Measurements from ENCODE around the gene CSAD. TPM values are rescaled to one million over a fixed set of nuclear protein-coding genes. Genes with fewer than 3 reads are reported as not detected.

CSAD gene
- total and polyA plus RNA-seq, 2 of the 13 experiments (the other 11 are each of a cell fraction or from before 2014, with no cell fraction given), result 7.2 to 23.5 TPM

- no peak for TF ChIP-seq GRHL1 (CRISPR knock-in tag; conservative IDR thresholded peaks at IDR 0.05)
- TF ChIP-seq POGZ (CRISPR knock-in tag; IDR thresholded peaks at IDR 0.05), result no peak
- TF ChIP-seq HNF4A (CRISPR knock-in tag; IDR thresholded peaks at IDR 0.05), result peak; percentile 68
- TF ChIP-seq SIN3A (IDR thresholded peaks at IDR 0.05; ENCODE audit: borderline replicate concordance, low read depth, low read length), result no peak
- 0 out of 2 replicates have a peak, but pooled peaks have one; percentile 9 for TF ChIP-seq ZNF644 (CRISPR knock-in tag; IDR thresholded peaks at IDR 0.05; ENCODE audit: low read depth)
- no peak for TF ChIP-seq NR2C2 (CRISPR knock-in tag; IDR thresholded peaks at IDR 0.05; ENCODE audit: borderline replicate concordance)
- TF ChIP-seq ZNF337 (CRISPR knock-in tag; IDR thresholded peaks at IDR 0.05; ENCODE audit: borderline replicate concordance, low read depth), result no peak
- TF ChIP-seq ZNF547 (CRISPR knock-in tag; IDR thresholded peaks at IDR 0.05), result no peak
- TF ChIP-seq MZF1 (CRISPR knock-in tag; IDR thresholded peaks at IDR 0.05; ENCODE audit: borderline replicate concordance), result no peak
- no peak for TF ChIP-seq TEF (CRISPR knock-in tag; IDR thresholded peaks at IDR 0.05)
- no peak for TF ChIP-seq ZBTB37 (CRISPR knock-in tag; IDR thresholded peaks at IDR 0.05)
- TF ChIP-seq PLRG1 (conservative IDR thresholded peaks at IDR 0.05), result no peak
- no peak for TF ChIP-seq HOMEZ (CRISPR knock-in tag; IDR thresholded peaks at IDR 0.05; ENCODE audit: low read depth)
- no peak for TF ChIP-seq EHMT2 (IDR thresholded peaks at IDR 0.05; ENCODE audit: borderline replicate concordance, low read depth, low read length)
- TF ChIP-seq POGK (CRISPR knock-in tag; conservative IDR thresholded peaks at IDR 0.05), result no peak
- TF ChIP-seq ZNF768 (CRISPR knock-in tag; IDR thresholded peaks at IDR 0.05), result no peak; the same call in 1 of the 2 replicates
- no peak for TF ChIP-seq ZNF329 (CRISPR knock-in tag; IDR thresholded peaks at IDR 0.05; ENCODE audit: low read depth)
These were observed 19.4 kb downstream of the CSAD start (continued) for GRCh38 chr12:53161119-53161911.

Data from HepG2 (cell line).